GM11168 (cell line): ENCODE data around the gene MTOR.

Experiments
- in situ Hi-C: fragments of 300-500 bp; cut with MboI; formaldehyde crosslinking; loops from one replicate; pipeline ENCODE4 v1.12.0; 2022; ENCODE audit warnings: low sequenced_read_pairs; ENCODE audit not compliant: unreplicated experiment

The MTOR gene

GRCh38 chr1:11229203-11229602 is 33.1 kb downstream of the MTOR start:
- in situ Hi-C loops, result no loop called here

GRCh38 chr1:11227106-11228077 is 35.0 kb downstream of the MTOR start:
- in situ Hi-C loops, result no loop called here

- in situ Hi-C loops, result no loop called here
These were observed 46.3 kb downstream of the MTOR start for GRCh38 chr1:11216074-11216473.

- in situ Hi-C loops, result no loop called here
These were observed 46.9 kb downstream of the MTOR start for GRCh38 chr1:11215381-11216005.

- in situ Hi-C loops, result no loop called here
These were observed 47.5 kb downstream of the MTOR start for GRCh38 chr1:11214698-11215380.

- in situ Hi-C loops, result no loop called here
These were observed 50.3 kb downstream of the MTOR start for GRCh38 chr1:11211925-11212587.

- in situ Hi-C loops, result no loop called here
These were observed 50.9 kb downstream of the MTOR start for GRCh38 chr1:11211461-11211860.

GRCh38 chr1:11207898-11208611 is 54.3 kb downstream of the MTOR start:
- in situ Hi-C loops, result no loop called here

- in situ Hi-C loops, result no loop called here
These were observed 57.8 kb downstream of the MTOR start for GRCh38 chr1:11204396-11205190.

GRCh38 chr1:11198851-11199594 is 63.3 kb downstream of the MTOR start:
- in situ Hi-C loops, result loop anchor here (5.0 kb wide), 1 partner anchor 37 kb away; no protein-coding TSS in a partner anchor

- in situ Hi-C loops, result loop anchor here (5.0 kb wide), 1 partner anchor 36 kb away; no protein-coding TSS in a partner anchor
These were observed 64.1 kb downstream of the MTOR start for GRCh38 chr1:11198257-11198656.

GRCh38 chr1:11197359-11197758 is 65.0 kb downstream of the MTOR start:
- in situ Hi-C loops, result loop anchor here (5.0 kb wide), 1 partner anchor 35 kb away; no protein-coding TSS in a partner anchor

GRCh38 chr1:11196945-11197344 is 65.4 kb downstream of the MTOR start:
- in situ Hi-C loops, result loop anchor here (5.0 kb wide), 1 partner anchor 35 kb away; no protein-coding TSS in a partner anchor

GRCh38 chr1:11194407-11195176 is 67.8 kb downstream of the MTOR start:
- in situ Hi-C loops, result loop anchor here (5.0 kb wide), 1 partner anchor 32 kb away; no protein-coding TSS in a partner anchor

GRCh38 chr1:11193376-11193775 is 69.0 kb downstream of the MTOR start:
- in situ Hi-C loops, result no loop called here

- in situ Hi-C loops, result no loop called here
These were observed 73.4 kb downstream of the MTOR start, which contains the start of gene ANGPTL7 for GRCh38 chr1:11188858-11189451. Gene ANGPTL7, plus strand, starts transcription at chr1:11189355. Its CDS starts 225 bp downstream, at chr1:11189580.

GRCh38 chr1:11188381-11188780 is 74.0 kb downstream of the MTOR start:
- in situ Hi-C loops, result no loop called here
